Stimulated activated CD8-positive, alpha-beta memory T cell treated with anti-CD3 and anti-CD28 coated beads, Interleukin-4, amount 100 ng/mL, for 1 hour (primary cell): ENCODE data around the gene LCE1C.

Experiments
- DNase-seq, 2 donors: peaks; one replicate each; pipeline ENCODE4 v3.0.0-alpha.2; 2020; ENCODE audit warnings: low read depth in 2 of 2, low spot score in 1 of 2

Gene LCE1C

GRCh38 chr1:152760551-152761190, 45.8 kb downstream of the LCE1C start:
- no peak for DNase-seq

- DNase-seq, result no peak
These were observed 46.8 kb downstream of the LCE1C start for GRCh38 chr1:152759453-152760173.

GRCh38 chr1:152758636-152759035, 47.8 kb downstream of the LCE1C start:
- DNase-seq, result no peak

- no peak for DNase-seq
These were observed 48.7 kb downstream of the LCE1C start, which contains the start of gene KPRP for GRCh38 chr1:152757747-152758146. Gene KPRP (plus strand): TSS chr1:152758025. CDS start chr1:152759589, 1,564 bp downstream.

GRCh38 chr1:152756872-152757271, 49.6 kb downstream of the LCE1C start:
- no peak for DNase-seq
